NB4 (cell line): Measurements from ENCODE around the gene PDIA5.

ENCODE experiments used
- DNase-seq: peaks from one replicate; pipeline ENCODE4 v3.0.0; 2010; ENCODE audit warnings: low read depth
- H3K4me3 ChIP-seq: one replicate; pipeline ENCODE4 v1.5.1; 2011; ENCODE audit warnings: mild to moderate bottlenecking, low read depth, low read length, moderate library complexity
- CTCF ChIP-seq: IDR thresholded peaks from one replicate; pipeline ENCODE4 v1.5.1; 2012; ENCODE audit warnings: low read depth, low read length
- MYC ChIP-seq: IDR thresholded peaks from 2 replicates; pipeline ENCODE4 v1.6.1; 2011; ENCODE audit warnings: low read depth, low read length
- POLR2A ChIP-seq: IDR thresholded peaks from 2 replicates; pipeline ENCODE4 v1.6.1; 2011; ENCODE audit warnings: mild to moderate bottlenecking; ENCODE audit not compliant: insufficient read length; ENCODE audit errors: extremely low read depth
- TF ChIP-seq, protein P1 (sequence below): IDR thresholded peaks from 2 replicates; pipeline ENCODE4 v1.6.1; 2011; ENCODE audit warnings: low read depth, low read length

PDIA5 gene

GRCh38 chr3:123104550-123104949, 37.7 kb downstream of the PDIA5 start:
- no peak overlapping the region for H3K4me3 ChIP-seq
- TF ChIP-seq, protein P1, sequence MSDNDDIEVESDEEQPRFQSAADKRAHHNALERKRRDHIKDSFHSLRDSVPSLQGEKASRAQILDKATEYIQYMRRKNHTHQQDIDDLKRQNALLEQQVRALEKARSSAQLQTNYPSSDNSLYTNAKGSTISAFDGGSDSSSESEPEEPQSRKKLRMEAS, result no peak
- no peak for TF ChIP-seq MYC
- TF ChIP-seq POLR2A, result no peak
- no peak for TF ChIP-seq CTCF
- DNase-seq, result no peak

DNA sequence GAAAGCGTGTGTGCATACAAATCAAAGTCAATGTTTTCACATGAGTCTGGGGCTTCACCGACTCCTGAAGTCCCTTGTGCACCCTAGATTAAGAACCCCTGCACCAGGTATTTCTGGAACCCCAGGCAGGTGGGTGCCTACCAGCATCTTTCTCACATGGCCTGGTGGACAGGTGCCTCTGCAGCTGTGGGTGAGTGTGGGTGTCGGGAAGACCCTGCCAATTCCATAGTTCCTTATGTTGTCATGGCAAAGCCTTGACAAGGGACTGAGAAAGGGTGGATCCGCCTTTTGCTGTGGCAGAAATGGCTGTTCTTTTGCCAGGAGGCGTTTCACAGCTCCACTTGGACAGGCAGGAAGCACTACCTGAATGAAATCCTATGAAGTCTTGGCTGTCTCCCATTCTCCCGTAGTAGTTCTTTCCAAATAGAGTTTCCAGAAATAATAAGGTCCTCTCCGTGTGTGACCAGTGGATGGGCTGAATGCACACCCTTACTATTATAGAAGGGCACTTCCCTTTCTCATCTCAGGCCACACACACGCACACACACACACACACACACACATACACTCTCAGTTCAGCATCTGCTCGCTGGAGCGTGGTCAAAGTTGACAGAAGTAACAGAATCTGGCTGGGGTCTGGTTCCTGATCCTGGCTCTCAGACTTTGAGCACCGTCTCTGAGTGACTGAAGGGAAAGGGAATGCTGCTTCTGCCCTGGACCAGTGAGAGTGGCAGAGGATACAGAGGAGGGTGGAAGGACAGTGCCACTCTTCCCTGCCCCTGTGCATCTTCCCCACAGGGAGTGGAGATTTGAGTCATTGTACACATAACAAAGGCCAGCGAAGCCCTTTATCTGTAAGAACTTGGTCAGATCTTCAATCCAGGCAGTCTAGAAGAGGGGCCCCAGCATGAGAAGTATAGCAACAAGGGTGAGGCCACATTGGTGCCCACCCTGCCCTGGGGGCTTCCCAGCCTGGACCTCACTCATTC, 38.7 kb downstream of the PDIA5 start:
- DNase-seq, result no peak
- no peak overlapping the region for H3K4me3 ChIP-seq
- TF ChIP-seq CTCF (no peak), POLR2A (no peak), MYC (no peak)
- TF ChIP-seq, protein P1, result no peak

- TF ChIP-seq POLR2A (no peak), CTCF (no peak), MYC (no peak)
- TF ChIP-seq, protein P1, result no peak
- H3K4me3 ChIP-seq, result no peak overlapping the region
- DNase-seq, result no peak
Observed at GRCh38 chr3:123110282-123110975, 43.6 kb downstream of the PDIA5 start.

DNA sequence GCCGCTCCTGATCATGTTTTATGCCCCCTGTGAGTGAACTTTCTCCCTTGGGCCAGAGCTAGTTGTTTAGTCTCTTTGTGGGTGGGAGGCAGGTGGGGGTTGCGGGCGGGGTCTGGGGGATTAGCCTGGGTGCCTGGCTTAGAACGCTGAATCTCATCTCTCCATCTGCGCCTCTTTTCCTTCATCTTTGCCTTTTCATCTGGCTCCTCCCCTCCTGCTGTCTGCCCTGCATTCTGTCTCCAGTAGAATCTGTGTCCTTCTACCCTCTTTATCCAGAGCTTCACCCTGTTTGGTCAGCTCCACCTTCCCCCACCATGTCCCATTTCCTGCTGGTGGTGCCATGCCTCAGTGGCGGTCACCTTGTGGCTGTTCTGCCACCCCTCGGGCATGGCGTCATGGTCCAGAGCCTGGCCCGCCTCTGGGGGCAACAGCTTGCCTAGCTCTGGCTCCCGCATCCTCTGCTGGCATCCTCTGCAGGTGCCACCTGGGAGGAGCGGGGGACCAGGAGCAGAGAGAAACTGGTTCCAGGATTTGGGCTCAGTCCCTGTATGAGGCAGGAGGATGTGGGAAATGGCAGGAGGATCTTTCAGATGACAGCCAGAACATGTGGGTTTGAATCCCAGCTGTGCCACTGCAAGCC, 44.3 kb downstream of the PDIA5 start:
- DNase-seq, result no peak
- no peak overlapping the region for H3K4me3 ChIP-seq
- TF ChIP-seq POLR2A, result no peak
- TF ChIP-seq, protein P1, result no peak
- TF ChIP-seq CTCF, result no peak
- no peak for TF ChIP-seq MYC

- no peak for TF ChIP-seq CTCF
- no peak for TF ChIP-seq POLR2A
- TF ChIP-seq, protein P1, result no peak
- TF ChIP-seq MYC, result no peak
- no peak overlapping the region for H3K4me3 ChIP-seq
- DNase-seq, result no peak
Observed at GRCh38 chr3:123111640-123112039, 44.8 kb downstream of the PDIA5 start.
